ENCODE measurements around the gene IQCK.

DNA sequence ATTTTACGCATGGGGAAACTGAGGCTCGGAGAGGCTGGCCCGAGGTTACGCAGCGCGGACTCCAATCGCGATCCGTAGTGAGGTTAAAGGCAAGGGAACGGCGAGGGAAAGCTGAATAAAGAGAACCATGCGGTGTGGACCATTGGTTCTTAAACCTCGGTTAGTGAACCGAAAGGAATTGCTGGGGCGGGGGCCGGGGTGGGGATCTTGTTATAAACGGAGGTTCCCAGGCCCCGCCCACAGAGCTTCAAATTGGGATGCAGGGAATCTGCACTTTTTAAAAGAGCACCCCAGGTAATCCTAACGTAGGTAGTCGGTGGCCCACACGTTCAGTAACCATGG, 524 bp downstream of the IQCK start:
- TF ChIP-seq, protein P1, sequence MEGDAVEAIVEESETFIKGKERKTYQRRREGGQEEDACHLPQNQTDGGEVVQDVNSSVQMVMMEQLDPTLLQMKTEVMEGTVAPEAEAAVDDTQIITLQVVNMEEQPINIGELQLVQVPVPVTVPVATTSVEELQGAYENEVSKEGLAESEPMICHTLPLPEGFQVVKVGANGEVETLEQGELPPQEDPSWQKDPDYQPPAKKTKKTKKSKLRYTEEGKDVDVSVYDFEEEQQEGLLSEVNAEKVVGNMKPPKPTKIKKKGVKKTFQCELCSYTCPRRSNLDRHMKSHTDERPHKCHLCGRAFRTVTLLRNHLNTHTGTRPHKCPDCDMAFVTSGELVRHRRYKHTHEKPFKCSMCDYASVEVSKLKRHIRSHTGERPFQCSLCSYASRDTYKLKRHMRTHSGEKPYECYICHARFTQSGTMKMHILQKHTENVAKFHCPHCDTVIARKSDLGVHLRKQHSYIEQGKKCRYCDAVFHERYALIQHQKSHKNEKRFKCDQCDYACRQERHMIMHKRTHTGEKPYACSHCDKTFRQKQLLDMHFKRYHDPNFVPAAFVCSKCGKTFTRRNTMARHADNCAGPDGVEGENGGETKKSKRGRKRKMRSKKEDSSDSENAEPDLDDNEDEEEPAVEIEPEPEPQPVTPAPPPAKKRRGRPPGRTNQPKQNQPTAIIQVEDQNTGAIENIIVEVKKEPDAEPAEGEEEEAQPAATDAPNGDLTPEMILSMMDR (IDR thresholded peaks at IDR 0.05): no peak
- no peak for TF ChIP-seq POLR2AphosphoS5 (IDR thresholded peaks at IDR 0.05)
- TF ChIP-seq POLR2A (IDR thresholded peaks at IDR 0.05): no peak
